GM23338 (cell line): ENCODE data around the gene AP1B1. TPM values are rescaled to one million over a fixed set of nuclear protein-coding genes. Genes with fewer than 3 reads are reported as not detected.
A peak's percentile ranks its signal among the peaks of the same experiment; 100 is the strongest.

Experiments
- ATAC-seq: fragments of 200-7000 bp; cut with Tn5 transposase; 3 replicates; pipeline ENCODE4 v1.9.1; 2020
- DNase-seq: peaks from one replicate; pipeline ENCODE4 v3.0.0-alpha.2; 2015; ENCODE audit warnings: low spot score
- H2AFZ ChIP-seq: fragments of 200-600 bp; sonication (generic); 2 replicates; pipeline ENCODE4 v1.8.0; 2016; ENCODE audit warnings: antibody characterized with exemption, mild to moderate bottlenecking, moderate library complexity
- H3F3A ChIP-seq: fragments of 200-600 bp; sonication (generic); replicated peaks from 2 replicates; pipeline ENCODE4 v1.8.0; 2017; ENCODE audit warnings: antibody characterized with exemption, mixed run types, low read depth
- H3K27ac ChIP-seq: fragments of 200-600 bp; sonication (generic); 2 replicates; pipeline ENCODE4 v1.6.1; 2016; ENCODE audit warnings: low read depth
- H3K27me3 ChIP-seq: fragments of 200-600 bp; sonication (generic); 2 replicates; pipeline ENCODE4 v1.8.0; 2016; ENCODE audit warnings: mild to moderate bottlenecking, mixed run types, moderate library complexity; ENCODE audit not compliant: insufficient read depth
- H3K36me3 ChIP-seq: fragments of 200-600 bp; sonication (generic); 2 replicates; pipeline ENCODE4 v1.8.0; 2016; ENCODE audit warnings: mild to moderate bottlenecking; ENCODE audit not compliant: insufficient read depth
- H3K4me1 ChIP-seq: fragments of 200-600 bp; sonication (generic); 2 replicates; pipeline ENCODE4 v1.8.0; 2016; ENCODE audit warnings: mild to moderate bottlenecking, moderate library complexity; ENCODE audit not compliant: insufficient read depth
- H3K4me2 ChIP-seq: fragments of 200-600 bp; sonication (generic); 2 replicates; pipeline ENCODE4 v1.7.1; 2017; ENCODE audit warnings: mixed run types
- H3K4me3 ChIP-seq: fragments of 200-600 bp; sonication (generic); 2 replicates; pipeline ENCODE4 v1.6.1; 2016; ENCODE audit warnings: mixed run types
- H3K79me2 ChIP-seq: fragments of 200-600 bp; sonication (generic); replicated peaks from 2 replicates; pipeline ENCODE4 v1.8.0; 2017; ENCODE audit warnings: mild to moderate bottlenecking; ENCODE audit not compliant: insufficient read depth
- H3K9me2 ChIP-seq: fragments of 200-600 bp; sonication (generic); 2 replicates; pipeline ENCODE4 v1.8.0; 2017; ENCODE audit not compliant: insufficient read depth
- H4K20me1 ChIP-seq: fragments of 200-600 bp; sonication (generic); replicated peaks from 2 replicates; pipeline ENCODE4 v1.8.0; 2017; ENCODE audit warnings: mild to moderate bottlenecking; ENCODE audit not compliant: insufficient read depth
- H3K27ac Mint-ChIP-seq: 2 replicates; pipeline ENCODE4 v1.8.0; 2020; ENCODE audit warnings: inconsistent platforms, mild to moderate bottlenecking, moderate library complexity, mixed read lengths
- H3K27me3 Mint-ChIP-seq: 3 replicates; pipeline ENCODE4 v1.8.0; 2022; ENCODE audit warnings: low read depth, mild to moderate bottlenecking, moderate library complexity, mixed read lengths, inconsistent platforms; ENCODE audit not compliant: insufficient read depth, poor library complexity
- H3K36me3 Mint-ChIP-seq: 3 replicates; pipeline ENCODE4 v1.8.0; 2021; ENCODE audit warnings: low read depth, mild to moderate bottlenecking, inconsistent platforms, moderate library complexity, mixed read lengths
- H3K4me1 Mint-ChIP-seq: 3 replicates; pipeline ENCODE4 v1.8.0; 2020; ENCODE audit warnings: mild to moderate bottlenecking, inconsistent platforms, mixed read lengths
- H3K4me3 Mint-ChIP-seq: 3 replicates; pipeline ENCODE4 v1.8.0; 2021; ENCODE audit warnings: moderate library complexity, mild to moderate bottlenecking, inconsistent platforms, mixed read lengths
- H3K9me3 Mint-ChIP-seq: 3 replicates; pipeline ENCODE4 v1.8.0; 2020; ENCODE audit warnings: moderate library complexity, mild to moderate bottlenecking, inconsistent platforms, mixed read lengths
- CTCF ChIP-seq, 2 experiments: fragments of 200-600 bp in 1 of 2; sonication (generic) in 1 of 2; conservative IDR thresholded peaks; 2 replicates each; pipeline versions ENCODE4 v1.5.1 to v1.6.1; 2016 to 2017; ENCODE audit warnings: antibody characterized with exemption in 2 of 2, low read depth in 2 of 2, mild to moderate bottlenecking in 2 of 2, moderate library complexity in 1 of 2
- EZH2phosphoT487 ChIP-seq: fragments of 200-600 bp; sonication (generic); IDR thresholded peaks from one replicate; pipeline ENCODE4 v1.8.1; 2018; ENCODE audit warnings: antibody characterized with exemption; ENCODE audit not compliant: unreplicated experiment
- JUNB ChIP-seq: IDR thresholded peaks from one replicate; pipeline ENCODE4 v1.6.1; 2016; ENCODE audit warnings: antibody characterized with exemption; ENCODE audit not compliant: unreplicated experiment
- NANOG ChIP-seq: IDR thresholded peaks from 2 replicates; pipeline ENCODE4 v1.6.1; 2016; ENCODE audit warnings: antibody characterized with exemption, borderline replicate concordance
- POLR2AphosphoS5 ChIP-seq: IDR thresholded peaks from 2 replicates; pipeline ENCODE4 v1.6.1; 2016; ENCODE audit warnings: antibody characterized with exemption, low read depth
- REST ChIP-seq: IDR thresholded peaks from one replicate; pipeline ENCODE4 v1.6.1; 2018; ENCODE audit warnings: antibody characterized with exemption; ENCODE audit not compliant: unreplicated experiment
- ZNF331 ChIP-seq: fragments of 250-450 bp; sonication (Bioruptor Pico); IDR thresholded peaks from 2 replicates; pipeline ENCODE4 v1.5.0; 2020; ENCODE audit warnings: low read depth, mild to moderate bottlenecking, moderate library complexity
- polyA plus RNA-seq: library from polyadenylated mRNA; unstranded; fragments of >200 nt; fragmentation: Nextera tagmentation; extraction: Ambion mirVana; gene quantifications from 2 replicates; pipeline ENCODE4 v1.2.1, GENCODE V29; 2016
- total RNA-seq: library from RNA; depleted of rRNA; stranded (reverse); fragments of >200 nt; shearing (Covaris generic); gene quantifications from 2 replicates; pipeline ENCODE4 v1.2.3, GENCODE V29; 2014
- TF ChIP-seq, protein P1 (sequence below): IDR thresholded peaks from 2 replicates; pipeline ENCODE4 v1.6.1; 2016; ENCODE audit warnings: antibody characterized with exemption

Gene AP1B1
- total and polyA plus RNA-seq, 2 experiments from 2014 or later, result 19.5 to 74.4 TPM

GRCh38 chr22:29393019-29393608 is 4.7 kb upstream of the AP1B1 start:
- no peak for TF ChIP-seq REST
- no peak for TF ChIP-seq EZH2phosphoT487
- TF ChIP-seq, protein P1, sequence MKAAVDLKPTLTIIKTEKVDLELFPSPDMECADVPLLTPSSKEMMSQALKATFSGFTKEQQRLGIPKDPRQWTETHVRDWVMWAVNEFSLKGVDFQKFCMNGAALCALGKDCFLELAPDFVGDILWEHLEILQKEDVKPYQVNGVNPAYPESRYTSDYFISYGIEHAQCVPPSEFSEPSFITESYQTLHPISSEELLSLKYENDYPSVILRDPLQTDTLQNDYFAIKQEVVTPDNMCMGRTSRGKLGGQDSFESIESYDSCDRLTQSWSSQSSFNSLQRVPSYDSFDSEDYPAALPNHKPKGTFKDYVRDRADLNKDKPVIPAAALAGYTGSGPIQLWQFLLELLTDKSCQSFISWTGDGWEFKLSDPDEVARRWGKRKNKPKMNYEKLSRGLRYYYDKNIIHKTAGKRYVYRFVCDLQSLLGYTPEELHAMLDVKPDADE, result no peak
- ATAC-seq (no peak), DNase-seq (no peak)
- Histone ChIP-seq H3K4me3 (no peak overlapping the region), H3K9me2 (no peaks in the 10 kb centered on the region), H3K4me1 (no peaks in the 10 kb centered on the region), H3K79me2 (peaks cover under 1% of the 10 kb centered on the region; the same call in 1 of the 2 replicates), H3K27me3 (no peaks in the 10 kb centered on the region), H3F3A (no peaks in the 10 kb centered on the region), H3K4me2 (no peak overlapping the region), H3K27ac (no peak overlapping the region), H3K36me3 (no peaks in the 10 kb centered on the region), H2AFZ (no peak overlapping the region), H4K20me1 (no peaks in the 10 kb centered on the region)
- Mint-ChIP-seq H3K36me3 (no peaks in the 10 kb centered on the region), H3K27me3 (peaks cover 9% of the 10 kb centered on the region), H3K9me3 (no peaks in the 10 kb centered on the region), H3K27ac (no peak overlapping the region), H3K4me1 (peaks cover 6% of the 10 kb centered on the region; the same call in 2 of the 3 replicates), H3K4me3 (no peak overlapping the region)

- Histone ChIP-seq H3K36me3 (no peaks in the 10 kb centered on the region), H3K4me1 (peaks cover 5% of the 10 kb centered on the region), H3K4me3 (no peak overlapping the region), H4K20me1 (peaks cover 7% of the 10 kb centered on the region), H3F3A (0 out of 2 replicates have a peak, but pooled peaks cover 3% of the 10 kb centered on the region), H3K79me2 (peaks cover 16% of the 10 kb centered on the region), H3K4me2 (no peak overlapping the region), H3K27me3 (no peaks in the 10 kb centered on the region), H3K27ac (no peak overlapping the region), H3K9me2 (no peaks in the 10 kb centered on the region), H2AFZ (peak overlapping the region; percentile 76; the same call in 1 of the 2 replicates)
- Mint-ChIP-seq H3K4me1 (peaks cover 16% of the 10 kb centered on the region), H3K27me3 (peaks cover 10% of the 10 kb centered on the region), H3K36me3 (no peaks in the 10 kb centered on the region), H3K4me3 (no peak overlapping the region), H3K9me3 (no peaks in the 10 kb centered on the region), H3K27ac (no peak overlapping the region)
- ATAC-seq (no peak), DNase-seq (no peak)
- no peak for TF ChIP-seq ZNF331 (CRISPR knock-in tag)
- TF ChIP-seq POLR2AphosphoS5, result no peak
- TF ChIP-seq JUNB, result no peak
- no peak for TF ChIP-seq CTCF (conservative IDR thresholded peaks at IDR 0.05; ENCODE audit: low read depth in 2 of 2)
- no peak for TF ChIP-seq NANOG
These were observed 3.2 kb upstream of the AP1B1 start for GRCh38 chr22:29391546-29391945.
